ENCODE measurements around the gene CFAP92. TPM values are rescaled to one million over a fixed set of nuclear protein-coding genes. Genes with fewer than 3 reads are reported as not detected.

The CFAP92 gene
- total and polyA plus RNA-seq, 10 donors: 0.29 to 3.1 (median 1.3) TPM

- peak overlapping the region in 2 of 8 donors; percentile 79 to 88 for H3K27ac ChIP-seq
- intact Hi-C loops (cut with DNase I; ENCODE audit: low total_unique reads): no loop called here
- WGBS, 5 donors: 78 to 82% (median 81%) methylated on average over 17 to 19 of the region's 19 CpGs
- no peaks in the 10 kb centered on the region for H3K36me3 ChIP-seq
- H3K4me3 ChIP-seq: peak overlapping the region in 4 of 8 donors; percentile 27 to 70 (median 46)
- TF ChIP-seq POLR2AphosphoS5 (IDR thresholded peaks at IDR 0.05) (no peak), POLR2A (IDR thresholded peaks at IDR 0.05) (no peak)
- TF ChIP-seq, protein P1, sequence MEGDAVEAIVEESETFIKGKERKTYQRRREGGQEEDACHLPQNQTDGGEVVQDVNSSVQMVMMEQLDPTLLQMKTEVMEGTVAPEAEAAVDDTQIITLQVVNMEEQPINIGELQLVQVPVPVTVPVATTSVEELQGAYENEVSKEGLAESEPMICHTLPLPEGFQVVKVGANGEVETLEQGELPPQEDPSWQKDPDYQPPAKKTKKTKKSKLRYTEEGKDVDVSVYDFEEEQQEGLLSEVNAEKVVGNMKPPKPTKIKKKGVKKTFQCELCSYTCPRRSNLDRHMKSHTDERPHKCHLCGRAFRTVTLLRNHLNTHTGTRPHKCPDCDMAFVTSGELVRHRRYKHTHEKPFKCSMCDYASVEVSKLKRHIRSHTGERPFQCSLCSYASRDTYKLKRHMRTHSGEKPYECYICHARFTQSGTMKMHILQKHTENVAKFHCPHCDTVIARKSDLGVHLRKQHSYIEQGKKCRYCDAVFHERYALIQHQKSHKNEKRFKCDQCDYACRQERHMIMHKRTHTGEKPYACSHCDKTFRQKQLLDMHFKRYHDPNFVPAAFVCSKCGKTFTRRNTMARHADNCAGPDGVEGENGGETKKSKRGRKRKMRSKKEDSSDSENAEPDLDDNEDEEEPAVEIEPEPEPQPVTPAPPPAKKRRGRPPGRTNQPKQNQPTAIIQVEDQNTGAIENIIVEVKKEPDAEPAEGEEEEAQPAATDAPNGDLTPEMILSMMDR (IDR thresholded peaks at IDR 0.05 in 8 of 11, conservative IDR thresholded peaks at IDR 0.05 in 3 of 11): no peak
- peaks cover 10 to 34% (median 18%) of the 10 kb centered on the region in 6 donors for H3K4me1 ChIP-seq
- H3K9me3 ChIP-seq: no peaks in the 10 kb centered on the region
- DNase-seq: no peak
- peaks cover 0 to 21% (median 0%) of the 10 kb centered on the region in 7 donors for H3K27me3 ChIP-seq (replicated peaks in 1 of 7)
Observed at GRCh38 chr3:128994581-128995546, 988 bp upstream of the CFAP92 start.

DNA sequence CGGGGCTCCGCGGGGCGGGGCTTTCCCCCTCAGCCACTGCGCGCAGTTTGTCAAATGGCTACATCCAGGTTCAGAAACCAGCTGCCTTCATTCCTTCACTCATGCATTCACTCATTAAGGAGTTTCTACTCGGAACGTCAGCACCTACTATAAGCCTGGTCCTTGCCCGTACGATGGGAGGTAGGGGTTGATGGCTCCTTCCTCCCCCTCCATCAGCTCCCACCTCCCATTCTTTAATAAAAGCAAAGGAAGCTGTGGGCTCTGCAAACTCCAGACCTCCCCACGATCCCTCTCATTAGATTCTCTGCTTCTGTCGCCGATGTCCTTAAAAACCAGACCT lies 267 bp upstream of the CFAP92 start:
- Histone ChIP-seq H3K27me3 (replicated peaks in 1 of 7) (peaks cover 0 to 15% (median 0%) of the 10 kb centered on the region in 7 donors), H3K4me1 (peaks cover 10 to 33% (median 18%) of the 10 kb centered on the region in 6 donors), H3K27ac (peak overlapping the region in 2 of 8 donors; percentile 79 to 88), H3K9me3 (no peaks in the 10 kb centered on the region), H3K36me3 (no peaks in the 10 kb centered on the region), H3K4me3 (peak overlapping the region in 7 of 8 donors; percentile 27 to 70 (median 45))
- WGBS, 5 donors: 3 to 5% (median 4%) methylated on average over 9 to 13 of the region's 13 CpGs
- intact Hi-C loops (cut with DNase I; ENCODE audit: low total_unique reads): no loop called here
- no peak for DNase-seq
- TF ChIP-seq POLR2A (IDR thresholded peaks at IDR 0.05) (no peak), POLR2AphosphoS5 (IDR thresholded peaks at IDR 0.05) (no peak)
- TF ChIP-seq, protein P1 (IDR thresholded peaks at IDR 0.05 in 8 of 11, conservative IDR thresholded peaks at IDR 0.05 in 3 of 11): no peak

DNA sequence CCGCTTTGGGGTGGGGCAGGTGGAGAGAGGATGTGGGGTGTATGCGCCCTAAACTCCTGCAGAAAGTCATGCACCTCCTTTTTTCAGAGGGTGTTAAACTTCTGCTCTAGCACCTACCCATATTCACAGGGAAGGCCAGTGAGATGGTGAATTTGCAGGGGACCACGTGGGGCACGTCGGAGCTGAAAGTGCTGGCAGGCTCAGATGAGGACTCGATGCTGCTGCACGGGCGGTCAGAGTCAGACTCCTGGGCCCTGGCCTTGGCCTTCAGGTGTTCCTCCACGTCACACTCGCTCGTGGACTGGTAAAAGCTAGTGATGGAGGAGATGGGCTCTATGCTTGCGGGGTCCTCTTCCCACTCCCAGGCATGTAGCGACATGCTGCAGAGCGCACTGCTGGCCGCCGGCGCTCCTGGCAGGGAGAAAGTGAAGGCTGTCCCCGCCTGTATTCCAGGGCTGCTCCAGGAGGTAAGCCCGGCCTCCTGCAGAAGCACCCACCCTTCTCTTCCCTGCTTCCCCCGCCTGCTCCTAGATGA lies 883 bp downstream of the CFAP92 start:
- Histone ChIP-seq H3K4me1 (peaks cover 10 to 33% (median 18%) of the 10 kb centered on the region in 6 donors), H3K36me3 (no peaks in the 10 kb centered on the region), H3K27ac (peak overlapping the region in 2 of 8 donors; percentile 79 to 89), H3K4me3 (peak overlapping the region in 3 of 8 donors; percentile 46 to 70 (median 47)), H3K9me3 (no peaks in the 10 kb centered on the region), H3K27me3 (replicated peaks in 1 of 7) (peaks cover 0 to 11% (median 0%) of the 10 kb centered on the region in 7 donors)
- no peak for DNase-seq
- intact Hi-C loops (cut with DNase I; ENCODE audit: low total_unique reads): no loop called here
- TF ChIP-seq POLR2A (IDR thresholded peaks at IDR 0.05) (no peak), POLR2AphosphoS5 (IDR thresholded peaks at IDR 0.05) (no peak)
- TF ChIP-seq, protein P1 (IDR thresholded peaks at IDR 0.05 in 8 of 11, conservative IDR thresholded peaks at IDR 0.05 in 3 of 11): no peak
- WGBS, 5 donors: 90 to 96% (median 92%) methylated on average over 20 of the region's 20 CpGs

Measured in spleen (tissue), 11 donors.